HL-60 (cell line): ENCODE data around the gene NUP62.

Experiments used
- GABPA ChIP-seq: IDR thresholded peaks from 2 replicates; pipeline ENCODE4 v1.6.1; 2012; ENCODE audit warnings: low read depth
- POLR2AphosphoS5 ChIP-seq: IDR thresholded peaks from 2 replicates; pipeline ENCODE4 v1.6.1; 2012; ENCODE audit warnings: low read depth
- SPI1 ChIP-seq: IDR thresholded peaks from 2 replicates; pipeline ENCODE4 v1.6.1; 2012; ENCODE audit warnings: low read depth, mild to moderate bottlenecking, borderline replicate concordance
- TF ChIP-seq, protein P1 (sequence below): IDR thresholded peaks from one replicate; pipeline ENCODE4 v1.5.1; 2011; ENCODE audit warnings: low read length, control low read depth, inconsistent platforms; ENCODE audit not compliant: insufficient read depth
- TF ChIP-seq, protein P2 (sequence below): IDR thresholded peaks from 2 replicates; pipeline ENCODE4 v1.6.1; 2012; ENCODE audit warnings: low read depth; ENCODE audit not compliant: insufficient replicate concordance

DNA sequence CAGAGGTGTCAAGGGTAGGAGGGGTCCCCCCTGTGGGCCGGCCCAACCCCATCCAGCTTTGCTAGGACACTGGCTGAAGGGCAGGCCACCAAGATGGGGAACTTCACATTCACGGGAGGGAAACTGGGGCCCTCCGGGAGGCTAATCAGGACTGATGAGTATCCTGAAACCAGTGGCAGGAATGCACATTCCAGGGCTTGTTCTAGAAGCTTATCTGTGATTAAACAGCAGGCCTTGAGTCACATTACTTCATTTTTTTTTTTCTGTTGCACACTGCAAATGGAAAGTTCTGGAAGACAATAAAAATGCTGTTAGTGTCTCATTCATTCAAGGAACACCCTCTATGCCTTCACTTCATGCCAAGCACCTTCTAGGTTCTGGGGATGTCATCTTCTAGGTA lies 47.2 kb upstream of the NUP62 start:
- no peak for TF ChIP-seq POLR2AphosphoS5
- TF ChIP-seq, protein P1, sequence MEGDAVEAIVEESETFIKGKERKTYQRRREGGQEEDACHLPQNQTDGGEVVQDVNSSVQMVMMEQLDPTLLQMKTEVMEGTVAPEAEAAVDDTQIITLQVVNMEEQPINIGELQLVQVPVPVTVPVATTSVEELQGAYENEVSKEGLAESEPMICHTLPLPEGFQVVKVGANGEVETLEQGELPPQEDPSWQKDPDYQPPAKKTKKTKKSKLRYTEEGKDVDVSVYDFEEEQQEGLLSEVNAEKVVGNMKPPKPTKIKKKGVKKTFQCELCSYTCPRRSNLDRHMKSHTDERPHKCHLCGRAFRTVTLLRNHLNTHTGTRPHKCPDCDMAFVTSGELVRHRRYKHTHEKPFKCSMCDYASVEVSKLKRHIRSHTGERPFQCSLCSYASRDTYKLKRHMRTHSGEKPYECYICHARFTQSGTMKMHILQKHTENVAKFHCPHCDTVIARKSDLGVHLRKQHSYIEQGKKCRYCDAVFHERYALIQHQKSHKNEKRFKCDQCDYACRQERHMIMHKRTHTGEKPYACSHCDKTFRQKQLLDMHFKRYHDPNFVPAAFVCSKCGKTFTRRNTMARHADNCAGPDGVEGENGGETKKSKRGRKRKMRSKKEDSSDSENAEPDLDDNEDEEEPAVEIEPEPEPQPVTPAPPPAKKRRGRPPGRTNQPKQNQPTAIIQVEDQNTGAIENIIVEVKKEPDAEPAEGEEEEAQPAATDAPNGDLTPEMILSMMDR = no peak
- no peak for TF ChIP-seq GABPA
- TF ChIP-seq, protein P2, sequence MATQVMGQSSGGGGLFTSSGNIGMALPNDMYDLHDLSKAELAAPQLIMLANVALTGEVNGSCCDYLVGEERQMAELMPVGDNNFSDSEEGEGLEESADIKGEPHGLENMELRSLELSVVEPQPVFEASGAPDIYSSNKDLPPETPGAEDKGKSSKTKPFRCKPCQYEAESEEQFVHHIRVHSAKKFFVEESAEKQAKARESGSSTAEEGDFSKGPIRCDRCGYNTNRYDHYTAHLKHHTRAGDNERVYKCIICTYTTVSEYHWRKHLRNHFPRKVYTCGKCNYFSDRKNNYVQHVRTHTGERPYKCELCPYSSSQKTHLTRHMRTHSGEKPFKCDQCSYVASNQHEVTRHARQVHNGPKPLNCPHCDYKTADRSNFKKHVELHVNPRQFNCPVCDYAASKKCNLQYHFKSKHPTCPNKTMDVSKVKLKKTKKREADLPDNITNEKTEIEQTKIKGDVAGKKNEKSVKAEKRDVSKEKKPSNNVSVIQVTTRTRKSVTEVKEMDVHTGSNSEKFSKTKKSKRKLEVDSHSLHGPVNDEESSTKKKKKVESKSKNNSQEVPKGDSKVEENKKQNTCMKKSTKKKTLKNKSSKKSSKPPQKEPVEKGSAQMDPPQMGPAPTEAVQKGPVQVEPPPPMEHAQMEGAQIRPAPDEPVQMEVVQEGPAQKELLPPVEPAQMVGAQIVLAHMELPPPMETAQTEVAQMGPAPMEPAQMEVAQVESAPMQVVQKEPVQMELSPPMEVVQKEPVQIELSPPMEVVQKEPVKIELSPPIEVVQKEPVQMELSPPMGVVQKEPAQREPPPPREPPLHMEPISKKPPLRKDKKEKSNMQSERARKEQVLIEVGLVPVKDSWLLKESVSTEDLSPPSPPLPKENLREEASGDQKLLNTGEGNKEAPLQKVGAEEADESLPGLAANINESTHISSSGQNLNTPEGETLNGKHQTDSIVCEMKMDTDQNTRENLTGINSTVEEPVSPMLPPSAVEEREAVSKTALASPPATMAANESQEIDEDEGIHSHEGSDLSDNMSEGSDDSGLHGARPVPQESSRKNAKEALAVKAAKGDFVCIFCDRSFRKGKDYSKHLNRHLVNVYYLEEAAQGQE = no peak
- no peak for TF ChIP-seq SPI1
